GM23248 (cell line): ENCODE measurements around the gene MEGF9.

Source experiments
- EZH2 ChIP-seq: fragments of 200-600 bp; sonication (generic); IDR thresholded peaks from 2 replicates; pipeline ENCODE4 v1.6.1; 2018; ENCODE audit warnings: antibody characterized with exemption, mild to moderate bottlenecking; ENCODE audit not compliant: insufficient read depth, poor library complexity, severe bottlenecking
- EZH2phosphoT487 ChIP-seq: fragments of 200-600 bp; sonication (generic); IDR thresholded peaks from 2 replicates; pipeline ENCODE4 v1.6.1; 2018; ENCODE audit warnings: antibody characterized with exemption, moderate library complexity, mild to moderate bottlenecking, low read depth; ENCODE audit not compliant: insufficient read depth

GRCh38 chr9:120562861-120563443 lies 151.3 kb downstream of the MEGF9 start:
- TF ChIP-seq EZH2 (no peak), EZH2phosphoT487 (no peak)
